ENCODE measurements around the gene NIPAL1.

The NIPAL1 gene

GRCh38 chr4:48016141-48017107 lies at the start of gene NIPAL1, which contains the start of gene CNGA1:
NIPAL1 (plus strand) TSS chr4:48016772; CDS start chr4:48016840, 68 bp downstream.
CNGA1 (minus strand) TSS chr4:48016681; CDS start chr4:47952689, 63,992 bp downstream.
- TF ChIP-seq RAD21 (IDR thresholded peaks at IDR 0.05; ENCODE audit: low read depth) (0 out of 2 replicates have a peak, but pooled peaks have one; percentile 2), TCF12 (IDR thresholded peaks at IDR 0.05; ENCODE audit: low read depth) (no peak), EP300 (IDR thresholded peaks at IDR 0.05; ENCODE audit: borderline replicate concordance) (no peak), TEAD4 (IDR thresholded peaks at IDR 0.05) (0 out of 2 replicates have a peak, but pooled peaks have one; percentile 26), CEBPB (IDR thresholded peaks at IDR 0.05) (no peak), ZBTB7A (IDR thresholded peaks at IDR 0.05; ENCODE audit: low read depth) (peak; percentile 73), REST (IDR thresholded peaks at IDR 0.05; ENCODE audit: low read depth) (no peak), YY1 (IDR thresholded peaks at IDR 0.05; ENCODE audit: low read depth) (0 out of 2 replicates have a peak, but pooled peaks have one; percentile 12), NFIC (IDR thresholded peaks at IDR 0.05) (0 out of 2 replicates have a peak, but pooled peaks have one; percentile 23), CREB1 (IDR thresholded peaks at IDR 0.05; ENCODE audit: low read depth) (no peak), TAF1 (IDR thresholded peaks at IDR 0.05; ENCODE audit: low read depth) (peak; percentile 24), FOXM1 (IDR thresholded peaks at IDR 0.05; ENCODE audit: borderline replicate concordance, low read depth) (no peak), EGR1 (IDR thresholded peaks at IDR 0.05) (0 out of 2 replicates have a peak, but pooled peaks have one; percentile 6)
- TF ChIP-seq, protein P1, sequence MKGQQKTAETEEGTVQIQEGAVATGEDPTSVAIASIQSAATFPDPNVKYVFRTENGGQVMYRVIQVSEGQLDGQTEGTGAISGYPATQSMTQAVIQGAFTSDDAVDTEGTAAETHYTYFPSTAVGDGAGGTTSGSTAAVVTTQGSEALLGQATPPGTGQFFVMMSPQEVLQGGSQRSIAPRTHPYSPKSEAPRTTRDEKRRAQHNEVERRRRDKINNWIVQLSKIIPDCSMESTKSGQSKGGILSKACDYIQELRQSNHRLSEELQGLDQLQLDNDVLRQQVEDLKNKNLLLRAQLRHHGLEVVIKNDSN (IDR thresholded peaks at IDR 0.05): no peak
- TF ChIP-seq, protein P2, sequence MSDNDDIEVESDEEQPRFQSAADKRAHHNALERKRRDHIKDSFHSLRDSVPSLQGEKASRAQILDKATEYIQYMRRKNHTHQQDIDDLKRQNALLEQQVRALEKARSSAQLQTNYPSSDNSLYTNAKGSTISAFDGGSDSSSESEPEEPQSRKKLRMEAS (IDR thresholded peaks at IDR 0.05): peak; percentile 48

DNA sequence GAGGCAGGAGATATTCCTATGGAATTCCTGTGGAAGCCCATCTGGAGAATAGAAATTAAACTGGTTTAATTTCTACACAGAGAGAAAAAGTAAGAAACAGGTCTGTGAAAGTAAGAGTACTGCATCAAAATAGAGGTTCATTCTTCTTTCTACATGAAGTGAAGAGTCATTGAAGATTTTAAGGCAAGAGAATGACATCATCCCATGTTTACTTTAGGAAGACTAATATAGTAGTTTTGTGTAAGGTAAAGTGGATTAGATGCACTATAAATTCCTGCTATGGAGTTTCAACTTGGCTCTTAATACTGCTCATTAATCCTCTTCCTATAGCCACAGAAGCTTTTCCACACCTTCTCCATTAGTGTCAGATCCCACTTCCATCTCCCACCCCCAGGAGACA lies 47.7 kb upstream of the NIPAL1 start:
- no peak for TF ChIP-seq CEBPB (IDR thresholded peaks at IDR 0.05)
- no peak for TF ChIP-seq CREB1 (IDR thresholded peaks at IDR 0.05; ENCODE audit: low read depth)
- TF ChIP-seq TCF12 (IDR thresholded peaks at IDR 0.05; ENCODE audit: low read depth): no peak
- no peak for TF ChIP-seq TAF1 (IDR thresholded peaks at IDR 0.05; ENCODE audit: low read depth)
- no peak for TF ChIP-seq ZBTB7A (IDR thresholded peaks at IDR 0.05; ENCODE audit: low read depth)
- no peak for TF ChIP-seq TEAD4 (IDR thresholded peaks at IDR 0.05)
- TF ChIP-seq REST (IDR thresholded peaks at IDR 0.05; ENCODE audit: low read depth): no peak
- no peak for TF ChIP-seq EP300 (IDR thresholded peaks at IDR 0.05; ENCODE audit: borderline replicate concordance)
- no peak for TF ChIP-seq EGR1 (IDR thresholded peaks at IDR 0.05)
- TF ChIP-seq, protein P1 (IDR thresholded peaks at IDR 0.05): no peak
- TF ChIP-seq RAD21 (IDR thresholded peaks at IDR 0.05; ENCODE audit: low read depth): no peak
- no peak for TF ChIP-seq YY1 (IDR thresholded peaks at IDR 0.05; ENCODE audit: low read depth)
- TF ChIP-seq FOXM1 (IDR thresholded peaks at IDR 0.05; ENCODE audit: borderline replicate concordance, low read depth): no peak
- TF ChIP-seq NFIC (IDR thresholded peaks at IDR 0.05): no peak
- TF ChIP-seq, protein P2 (IDR thresholded peaks at IDR 0.05): no peak

GRCh38 chr4:47972181-47972580 lies 44.4 kb upstream of the NIPAL1 start:
- TF ChIP-seq NFIC (IDR thresholded peaks at IDR 0.05): no peak
- no peak for TF ChIP-seq TEAD4 (IDR thresholded peaks at IDR 0.05)
- TF ChIP-seq FOXM1 (IDR thresholded peaks at IDR 0.05; ENCODE audit: borderline replicate concordance, low read depth): no peak
- TF ChIP-seq, protein P2 (IDR thresholded peaks at IDR 0.05): no peak
- TF ChIP-seq REST (IDR thresholded peaks at IDR 0.05; ENCODE audit: low read depth): no peak
- TF ChIP-seq CREB1 (IDR thresholded peaks at IDR 0.05; ENCODE audit: low read depth): no peak
- TF ChIP-seq YY1 (IDR thresholded peaks at IDR 0.05; ENCODE audit: low read depth): no peak
- TF ChIP-seq TAF1 (IDR thresholded peaks at IDR 0.05; ENCODE audit: low read depth): no peak
- TF ChIP-seq ZBTB7A (IDR thresholded peaks at IDR 0.05; ENCODE audit: low read depth): no peak
- no peak for TF ChIP-seq CEBPB (IDR thresholded peaks at IDR 0.05)
- TF ChIP-seq RAD21 (IDR thresholded peaks at IDR 0.05; ENCODE audit: low read depth): no peak
- TF ChIP-seq, protein P1 (IDR thresholded peaks at IDR 0.05): no peak
- no peak for TF ChIP-seq TCF12 (IDR thresholded peaks at IDR 0.05; ENCODE audit: low read depth)

Measured in Ishikawa (cell line).